ENCODE measurements around the gene PARD3.

Gene PARD3

GRCh38 chr10:34316154-34316553, 498.9 kb downstream of the PARD3 start:
- no peak for TF ChIP-seq CTCF (IDR thresholded peaks at IDR 0.05; ENCODE audit: control extremely low read depth, extremely low read depth, low read depth, missing control alignments)
- no peak for DNase-seq (ENCODE audit: extremely low spot score)
- POLR2A ChIA-PET, result no interaction called here
- CTCF ChIA-PET, result interaction anchor here (1.8 kb wide), 1 partner anchor 10 kb away, joined by 3 read pairs; no protein-coding TSS in a partner anchor

- POLR2A ChIA-PET, result no interaction called here
- CTCF ChIA-PET, result interaction anchor here (1.1 to 1.7 kb wide), 2 partner anchors 9 kb away, joined by 3 to 7 read pairs; no protein-coding TSS in a partner anchor
- TF ChIP-seq CTCF (IDR thresholded peaks at IDR 0.05; ENCODE audit: control extremely low read depth, extremely low read depth, low read depth, missing control alignments), result no peak
- no peak for DNase-seq (ENCODE audit: extremely low spot score)
Observed at GRCh38 chr10:34314457-34314856, 500.6 kb downstream of the PARD3 start.

- POLR2A ChIA-PET, result no interaction called here
- no peak for DNase-seq (ENCODE audit: extremely low spot score)
- TF ChIP-seq CTCF (IDR thresholded peaks at IDR 0.05; ENCODE audit: control extremely low read depth, extremely low read depth, low read depth, missing control alignments), result no peak
Observed at GRCh38 chr10:34313888-34314287, 501.2 kb downstream of the PARD3 start.

GRCh38 chr10:34313353-34313752, 501.7 kb downstream of the PARD3 start:
- DNase-seq (ENCODE audit: extremely low spot score), result no peak
- CTCF ChIA-PET, result interaction anchor here (1.7 kb wide), 1 partner anchor 10 kb away, joined by 7 read pairs; no protein-coding TSS in a partner anchor

More at GRCh38 chr10:34313888-34314287, 501.2 kb downstream of the PARD3 start:
- CTCF ChIA-PET, result interaction anchor here (1.1 to 1.7 kb wide), 2 partner anchors 8 to 10 kb away, joined by 3 to 7 read pairs; no protein-coding TSS in a partner anchor

GRCh38 chr10:34311679-34312078, 503.4 kb downstream of the PARD3 start:
- POLR2A ChIA-PET, result no interaction called here

More at GRCh38 chr10:34313353-34313752, 501.7 kb downstream of the PARD3 start:
- TF ChIP-seq CTCF (IDR thresholded peaks at IDR 0.05; ENCODE audit: control extremely low read depth, extremely low read depth, low read depth, missing control alignments), result no peak
- POLR2A ChIA-PET, result no interaction called here

GRCh38 chr10:34310234-34310633, 504.9 kb downstream of the PARD3 start:
- TF ChIP-seq CTCF (IDR thresholded peaks at IDR 0.05; ENCODE audit: control extremely low read depth, extremely low read depth, low read depth, missing control alignments), result no peak
- ChIA-PET POLR2A (no interaction called here), CTCF (interaction anchor here (1.0 kb wide), 1 partner anchor 9 kb away, joined by 3 read pairs; no protein-coding TSS in a partner anchor)
- no peak for DNase-seq (ENCODE audit: extremely low spot score)

More at GRCh38 chr10:34311679-34312078, 503.4 kb downstream of the PARD3 start:
- CTCF ChIA-PET, result no interaction called here
- TF ChIP-seq CTCF (IDR thresholded peaks at IDR 0.05; ENCODE audit: control extremely low read depth, extremely low read depth, low read depth, missing control alignments), result no peak
- DNase-seq (ENCODE audit: extremely low spot score), result no peak

All from GM10248 (cell line).